RPMI7951 (cell line): ENCODE results near the gene APOBEC3H. TPM values are rescaled to one million over a fixed set of nuclear protein-coding genes. Genes with fewer than 3 reads are reported as not detected.

ENCODE experiments used
- DNase-seq: peaks from one replicate; pipeline ENCODE4 v3.0.0-alpha.2; 2012; ENCODE audit warnings: low read depth
- total RNA-seq: library from RNA; depleted of rRNA; stranded (reverse); fragments of >200 nt; shearing (Covaris generic); gene quantifications from 2 replicates; pipeline ENCODE4 v1.2.3, GENCODE V29; 2014

The APOBEC3H gene
- total RNA-seq, 1 experiment from 2014 or later, result not detected

- no peak for DNase-seq
Observed at GRCh38 chr22:39081016-39081415, 16.0 kb upstream of the APOBEC3H start.

DNA sequence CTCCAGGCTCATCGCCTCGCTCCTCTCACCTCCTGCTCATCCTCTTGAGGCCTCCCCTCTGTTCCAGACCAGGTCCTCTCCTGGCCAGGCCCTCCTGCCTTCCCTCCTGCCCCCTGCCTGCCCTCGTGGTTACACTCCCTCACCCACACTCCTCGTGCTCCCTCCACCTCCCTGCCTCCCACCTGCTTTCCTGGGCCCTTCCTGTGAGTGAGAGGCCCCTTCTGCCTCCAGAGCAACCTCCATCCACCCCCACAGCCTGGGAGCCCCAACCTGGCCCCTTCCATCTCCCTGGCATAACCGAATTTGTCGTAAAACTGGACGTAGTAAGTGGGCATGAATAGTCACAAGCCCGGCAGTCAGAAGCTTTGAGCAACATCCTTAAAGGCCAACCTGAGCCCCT is 15.4 kb upstream of the APOBEC3H start:
- no peak for DNase-seq

GRCh38 chr22:39083212-39084165 is 13.6 kb upstream of the APOBEC3H start:
- DNase-seq, result no peak

GRCh38 chr22:39084666-39085065 is 12.4 kb upstream of the APOBEC3H start:
- no peak for DNase-seq

DNA sequence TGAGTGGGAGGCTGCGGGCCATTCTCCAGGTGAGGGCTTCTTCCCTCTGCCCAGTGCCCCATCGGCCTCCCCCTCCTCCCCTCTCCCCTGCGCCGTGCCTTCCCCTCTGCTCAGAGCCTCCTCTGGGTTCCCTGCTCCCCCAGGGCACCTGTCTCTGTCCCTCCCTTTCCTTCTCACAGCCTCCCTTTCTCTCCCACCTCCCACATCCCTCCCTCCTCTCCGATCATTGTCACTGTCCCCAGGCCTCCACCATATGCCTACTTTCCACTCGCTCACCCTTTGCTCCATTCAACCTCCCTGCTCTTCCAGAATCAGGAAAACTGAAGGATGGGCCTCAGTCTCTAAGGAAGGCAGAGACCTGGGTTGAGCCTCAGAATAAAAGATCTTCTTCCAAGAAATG is 9.9 kb upstream of the APOBEC3H start:
- no peak for DNase-seq

DNA sequence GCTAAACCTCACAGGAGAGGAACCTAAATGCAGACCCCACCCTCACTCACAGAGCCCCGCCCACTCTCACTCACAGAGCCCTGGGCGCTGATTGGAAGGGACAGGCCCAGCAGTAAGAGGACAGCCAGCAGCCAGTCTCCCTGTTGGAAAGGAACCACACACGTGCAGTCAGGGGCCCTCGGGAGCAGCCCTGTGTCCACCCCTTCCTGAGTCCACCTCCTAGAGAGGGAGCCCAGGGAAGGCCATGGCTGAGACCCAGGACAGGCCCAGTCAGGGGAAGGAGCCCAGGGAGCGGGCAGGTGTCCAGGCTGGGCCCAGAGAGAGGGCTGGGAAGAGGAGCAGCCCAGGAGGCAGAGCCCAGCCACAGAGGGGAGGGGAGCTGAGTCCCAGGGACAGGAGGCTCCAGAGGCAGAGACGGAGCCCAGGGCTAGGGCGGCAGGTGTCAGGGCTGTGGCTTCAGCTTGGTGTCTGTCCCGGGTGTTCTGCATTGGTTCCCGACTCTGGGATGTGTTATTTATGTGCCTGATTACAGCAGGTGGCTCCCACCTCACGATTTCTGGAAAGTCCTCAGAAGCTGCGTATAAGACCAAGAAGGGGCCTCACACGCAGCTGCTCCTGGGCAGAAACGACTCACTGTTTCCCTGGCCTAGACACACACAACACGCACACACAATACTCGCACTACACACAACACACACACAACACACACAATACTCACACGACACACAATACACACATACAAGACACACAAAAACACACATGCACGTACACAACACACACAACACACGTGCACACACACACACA is 9.0 kb upstream of the APOBEC3H start:
- DNase-seq, result no peak

DNA sequence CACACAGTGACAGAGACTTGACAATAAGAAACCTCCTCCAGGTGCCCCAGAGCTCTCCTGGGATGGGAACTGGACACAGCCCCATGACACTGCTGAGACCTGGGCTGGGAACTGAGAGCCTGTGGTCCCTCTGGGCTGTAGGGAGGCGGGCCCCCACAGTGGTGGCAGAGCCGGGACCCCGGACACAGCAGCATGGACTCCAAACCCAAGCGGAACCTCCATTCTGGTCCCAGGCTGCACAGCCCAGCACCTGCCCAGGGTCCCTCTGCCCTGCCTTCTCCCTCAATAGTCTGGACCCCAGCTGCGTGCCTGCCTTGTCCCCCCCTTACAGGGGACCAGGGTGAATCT is 8.4 kb upstream of the APOBEC3H start:
- no peak for DNase-seq

- peak; percentile 42 for DNase-seq
Observed at GRCh38 chr22:39089928-39090327, 7.1 kb upstream of the APOBEC3H start.

GRCh38 chr22:39090426-39091064 is 6.5 kb upstream of the APOBEC3H start:
- DNase-seq, result peak; percentile 84

- DNase-seq, result no peak
Observed at GRCh38 chr22:39091126-39092081, 5.6 kb upstream of the APOBEC3H start.

- no peak for DNase-seq
Observed at GRCh38 chr22:39092111-39092862, 4.8 kb upstream of the APOBEC3H start.

- no peak for DNase-seq
Observed at GRCh38 chr22:39094717-39095389, 2.2 kb upstream of the APOBEC3H start.

- no peak for DNase-seq
Observed at GRCh38 chr22:39095971-39096370, 1.1 kb upstream of the APOBEC3H start.

- DNase-seq, result no peak
Observed at GRCh38 chr22:39098026-39098425, 982 bp downstream of the APOBEC3H start.

GRCh38 chr22:39098576-39098975 is 1.5 kb downstream of the APOBEC3H start:
- no peak for DNase-seq

GRCh38 chr22:39101226-39101625 is 4.2 kb downstream of the APOBEC3H start:
- DNase-seq, result no peak

GRCh38 chr22:39103431-39103830 is 6.4 kb downstream of the APOBEC3H start:
- DNase-seq, result no peak

DNA sequence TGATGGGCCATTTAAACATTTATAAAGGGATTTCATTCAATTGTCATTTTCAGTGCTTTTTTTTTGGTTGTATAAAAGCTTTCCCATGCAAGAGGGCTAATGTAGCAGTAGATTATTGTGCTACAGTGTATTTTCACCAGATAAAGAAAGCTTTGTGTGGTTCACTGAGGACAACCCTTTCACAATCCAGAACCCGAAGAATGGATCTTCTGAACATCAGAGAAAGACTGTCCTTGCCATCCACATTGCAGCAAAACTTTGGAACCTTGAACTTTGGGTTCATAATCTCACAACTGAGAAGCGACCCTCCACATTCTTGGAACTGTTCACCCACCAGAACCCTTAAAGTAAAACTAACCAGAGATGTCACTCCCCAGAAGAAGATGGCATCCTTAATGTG is 9.3 kb downstream of the APOBEC3H start:
- DNase-seq, result no peak

DNA sequence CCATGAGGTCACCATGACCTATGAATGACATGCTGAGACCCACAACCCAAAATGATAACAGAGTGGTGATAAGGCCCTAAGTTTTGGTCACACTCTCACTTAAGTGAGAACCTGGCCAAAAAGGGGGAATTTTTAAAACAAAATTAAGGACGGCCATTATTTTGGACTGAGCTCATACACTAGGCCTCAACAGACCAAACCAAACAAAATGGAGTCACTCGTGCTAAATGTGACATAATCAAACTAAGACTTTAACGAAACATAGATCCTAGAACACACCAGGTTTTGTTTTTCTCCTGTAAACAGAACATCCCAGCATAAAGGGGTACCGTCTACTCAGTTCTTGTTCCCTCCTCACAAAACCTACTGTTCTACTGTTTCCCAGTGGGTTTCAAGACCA is 11.4 kb downstream of the APOBEC3H start:
- DNase-seq, result no peak

- no peak for DNase-seq
Observed at GRCh38 chr22:39109361-39109760, 12.3 kb downstream of the APOBEC3H start.
